Effector CD8-positive, alpha-beta T cell (primary cell): ENCODE results near the gene MUC6.

Experiments
- DNase-seq: peaks from one replicate; lab custom pipeline; 2025; lab: John Stamatoyannopoulos, UW

MUC6 gene

GRCh38 chr11:1073261-1073724, 36.8 kb upstream of the MUC6 start:
- DNase-seq = no peak

DNA sequence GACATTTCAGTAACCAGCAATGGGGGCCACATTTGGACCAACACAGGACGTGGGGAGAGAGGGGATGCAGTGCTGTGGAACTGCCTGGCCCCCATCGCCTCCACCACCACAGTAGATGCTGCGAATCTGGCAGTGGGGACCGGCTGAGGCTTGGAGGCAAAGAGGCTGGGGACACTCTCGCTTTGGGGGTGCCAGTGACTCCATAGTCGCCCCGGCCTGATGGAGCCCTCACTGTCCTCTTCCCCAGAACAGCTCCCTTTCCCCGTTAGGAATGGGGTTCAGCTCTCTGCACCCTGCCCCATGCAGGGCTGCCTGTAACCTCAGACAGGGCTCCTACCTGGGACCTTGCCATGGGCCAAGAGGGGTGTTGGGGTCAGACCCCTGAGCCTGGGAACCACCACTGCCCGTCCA, 36.3 kb upstream of the MUC6 start:
- DNase-seq = no peak

DNA sequence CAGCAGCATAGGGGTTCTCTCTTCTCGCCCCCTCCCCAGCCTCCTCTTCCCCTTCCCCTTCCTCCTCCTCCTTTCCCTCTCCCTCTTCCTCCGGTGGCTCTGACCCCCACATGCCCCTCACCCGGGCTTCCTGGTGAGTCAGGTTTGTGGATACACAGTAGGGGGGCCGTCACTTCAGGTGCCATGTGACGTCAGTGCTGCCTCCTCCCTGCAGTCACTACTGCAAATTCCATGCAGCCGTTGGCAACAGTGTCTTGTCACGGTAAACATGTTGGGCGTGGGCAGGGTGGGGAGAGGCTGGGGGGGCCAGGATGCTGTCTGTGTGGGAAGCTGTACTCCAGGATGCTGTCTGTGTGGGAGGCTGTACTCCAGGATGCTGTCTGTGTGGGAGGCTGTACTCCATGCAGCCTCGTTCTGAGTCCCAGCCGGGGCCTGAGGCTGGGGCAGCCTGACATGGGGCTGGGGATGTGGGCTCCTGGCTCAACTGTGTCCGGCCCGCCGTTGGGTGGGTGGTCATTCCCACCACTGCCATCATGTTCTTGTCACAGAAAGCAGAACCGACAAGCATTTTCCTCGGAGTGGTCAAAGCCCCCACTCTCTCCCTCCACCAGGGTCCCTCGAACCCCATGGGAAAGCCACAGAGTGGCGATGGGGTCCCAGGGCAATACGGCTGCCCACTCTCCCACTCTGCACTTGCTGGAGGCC, 35.8 kb upstream of the MUC6 start:
- no peak for DNase-seq

GRCh38 chr11:1071571-1072115, 35.1 kb upstream of the MUC6 start:
- no peak for DNase-seq

DNA sequence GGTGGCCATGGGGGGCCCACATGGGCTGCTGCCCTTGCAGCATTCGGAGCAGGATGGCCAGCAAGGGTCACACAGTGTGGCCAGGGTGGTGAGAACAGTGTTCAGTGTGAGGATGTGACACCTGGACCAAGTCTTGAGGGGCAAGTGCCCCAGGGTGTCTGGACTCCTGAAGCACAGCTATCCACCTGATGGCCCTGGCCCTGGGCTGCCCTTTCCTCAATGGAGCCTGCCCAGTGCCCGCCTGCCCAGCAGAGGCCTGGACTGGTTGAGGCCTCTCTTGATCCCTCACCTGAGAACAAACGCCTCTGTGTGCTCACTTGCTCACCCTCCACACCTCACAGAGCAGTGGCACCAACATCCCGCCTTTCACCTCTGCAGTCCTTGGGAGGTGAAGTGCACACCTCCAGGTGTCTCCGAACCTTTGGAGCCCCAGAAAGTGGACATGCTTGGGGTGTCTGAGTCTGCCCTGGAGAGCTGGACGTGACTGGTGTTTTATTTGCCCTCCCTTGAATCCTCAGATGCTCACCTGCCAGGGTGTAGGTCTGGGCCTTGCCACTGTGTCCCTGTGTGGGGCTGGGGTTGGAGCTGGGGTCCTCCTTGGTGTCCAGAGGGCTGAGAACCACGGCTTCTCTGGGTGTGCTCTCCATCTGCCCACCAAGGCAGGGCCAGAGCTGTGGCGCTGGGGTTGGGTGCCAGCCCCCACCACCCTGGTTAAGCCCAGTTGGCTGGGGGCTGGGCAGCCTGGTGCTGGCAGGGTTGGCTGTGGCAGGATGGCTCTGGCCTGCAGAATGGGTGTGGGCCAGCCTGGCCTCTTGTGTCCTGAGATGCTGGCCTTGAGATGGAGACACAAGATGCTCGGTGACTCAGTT, 34.3 kb upstream of the MUC6 start:
- DNase-seq = no peak

- DNase-seq = no peak
These were observed 33.2 kb upstream of the MUC6 start for GRCh38 chr11:1069740-1070139.

DNA sequence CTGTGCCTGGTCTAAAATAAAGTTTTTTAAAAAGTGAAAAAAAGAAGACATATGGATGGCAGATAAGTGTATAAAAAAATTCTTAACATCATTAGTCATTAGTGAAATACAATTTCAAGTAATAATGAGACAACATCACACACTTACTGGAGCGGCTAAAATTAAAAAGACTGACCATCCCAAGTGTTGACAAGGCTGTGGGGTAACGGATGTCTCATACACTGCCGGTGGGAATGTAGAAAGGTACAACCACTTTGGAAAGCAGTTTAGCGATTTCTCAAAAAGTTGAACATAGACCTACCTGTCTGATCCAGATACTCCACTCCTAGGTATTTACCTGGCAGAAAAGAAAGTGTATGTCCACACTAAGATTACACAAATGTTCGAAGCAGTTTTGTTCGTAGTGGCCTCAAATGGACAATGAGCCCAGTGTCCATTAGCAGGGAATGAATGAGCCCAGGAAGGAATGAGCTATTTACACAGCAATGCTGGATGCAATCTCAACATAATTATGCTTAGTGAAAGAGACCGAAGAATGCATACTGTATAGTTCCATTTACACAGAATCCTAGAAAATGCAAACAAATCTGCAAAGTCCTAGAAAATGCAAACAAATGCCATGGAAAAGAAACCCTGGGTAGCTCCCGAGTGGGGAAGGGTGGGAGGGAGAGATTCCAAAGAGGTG, 31.4 kb upstream of the MUC6 start:
- no peak for DNase-seq

DNA sequence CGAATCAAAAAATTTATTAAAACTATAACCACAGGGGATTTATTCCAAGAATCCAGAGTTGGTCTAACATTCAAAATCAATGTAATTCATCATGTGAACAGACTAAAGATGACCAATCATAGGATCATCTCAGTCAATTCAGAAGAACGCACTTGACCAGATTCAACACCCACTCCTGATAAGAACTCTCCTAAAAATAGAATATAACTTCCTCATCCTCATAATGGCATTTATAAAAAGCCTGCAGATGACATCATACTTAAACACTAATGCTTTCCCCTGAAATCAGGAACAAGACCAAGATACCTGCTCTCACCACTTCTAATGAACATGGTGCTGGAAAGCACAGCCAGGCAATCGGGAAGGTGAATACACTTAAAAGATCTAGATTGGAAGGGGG, 27.6 kb upstream of the MUC6 start:
- no peak for DNase-seq

- DNase-seq = no peak
These were observed 25.7 kb upstream of the MUC6 start for GRCh38 chr11:1062075-1062820.

- no peak for DNase-seq
These were observed 24.5 kb upstream of the MUC6 start for GRCh38 chr11:1060852-1061616.

DNA sequence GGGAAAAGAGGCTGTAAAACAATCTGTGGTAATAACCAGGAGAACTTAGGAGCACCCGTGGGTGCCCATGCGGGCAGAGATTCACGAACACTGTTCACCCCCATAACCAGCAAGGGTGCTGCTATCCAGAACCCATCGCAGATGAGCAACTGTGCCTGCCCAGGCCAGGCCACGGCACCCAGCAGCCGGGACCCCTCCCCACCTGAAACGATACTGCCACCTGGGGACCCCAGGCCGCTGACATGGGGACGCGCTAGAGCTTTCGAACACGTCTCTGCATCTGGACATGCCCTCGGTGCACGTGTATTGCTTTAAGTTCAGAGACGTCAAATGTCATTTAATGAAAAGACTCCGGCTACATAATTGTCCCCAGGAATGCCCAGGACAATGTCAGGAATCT, 23.9 kb upstream of the MUC6 start:
- no peak for DNase-seq

GRCh38 chr11:1059759-1060158, 23.2 kb upstream of the MUC6 start:
- no peak for DNase-seq

GRCh38 chr11:1057806-1058205, 21.3 kb upstream of the MUC6 start:
- no peak for DNase-seq

DNA sequence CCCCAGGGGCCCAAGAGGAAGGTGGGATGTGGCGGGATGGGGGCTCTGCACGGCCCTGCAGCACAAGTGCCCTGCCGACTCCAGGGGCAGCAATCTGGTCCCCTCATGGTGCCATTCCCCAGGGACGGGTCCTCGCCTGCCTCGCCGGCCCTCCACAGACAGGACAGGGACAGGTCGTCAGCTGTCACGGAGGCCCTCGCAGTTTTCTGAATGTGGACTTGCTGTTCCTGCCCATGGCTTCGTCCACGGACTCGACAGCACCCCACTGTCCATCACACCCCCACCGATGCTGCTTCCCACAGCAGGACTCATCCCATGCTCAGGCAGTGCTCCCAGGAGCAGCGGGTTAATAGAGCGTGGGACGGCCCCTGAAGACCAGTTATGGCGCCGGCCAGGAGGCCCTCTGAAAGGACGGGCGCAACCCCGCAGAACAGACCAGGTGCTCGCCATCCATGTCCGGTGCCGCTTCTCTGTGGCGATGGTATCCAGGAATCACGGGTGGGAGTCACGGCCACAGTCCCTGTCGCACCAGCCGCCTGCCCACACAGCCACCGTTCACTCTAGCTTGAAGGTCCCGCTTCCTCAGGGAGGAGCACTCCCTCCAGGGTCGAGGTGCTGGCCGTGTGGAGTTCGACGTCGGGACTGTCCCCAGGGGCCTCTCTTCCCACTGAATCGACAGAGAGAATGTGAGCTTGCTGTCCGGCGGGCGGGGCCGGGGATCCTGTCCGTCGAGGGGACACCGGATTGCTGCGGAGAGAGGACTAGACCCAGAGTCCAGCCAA, 19.7 kb upstream of the MUC6 start:
- no peak for DNase-seq

DNA sequence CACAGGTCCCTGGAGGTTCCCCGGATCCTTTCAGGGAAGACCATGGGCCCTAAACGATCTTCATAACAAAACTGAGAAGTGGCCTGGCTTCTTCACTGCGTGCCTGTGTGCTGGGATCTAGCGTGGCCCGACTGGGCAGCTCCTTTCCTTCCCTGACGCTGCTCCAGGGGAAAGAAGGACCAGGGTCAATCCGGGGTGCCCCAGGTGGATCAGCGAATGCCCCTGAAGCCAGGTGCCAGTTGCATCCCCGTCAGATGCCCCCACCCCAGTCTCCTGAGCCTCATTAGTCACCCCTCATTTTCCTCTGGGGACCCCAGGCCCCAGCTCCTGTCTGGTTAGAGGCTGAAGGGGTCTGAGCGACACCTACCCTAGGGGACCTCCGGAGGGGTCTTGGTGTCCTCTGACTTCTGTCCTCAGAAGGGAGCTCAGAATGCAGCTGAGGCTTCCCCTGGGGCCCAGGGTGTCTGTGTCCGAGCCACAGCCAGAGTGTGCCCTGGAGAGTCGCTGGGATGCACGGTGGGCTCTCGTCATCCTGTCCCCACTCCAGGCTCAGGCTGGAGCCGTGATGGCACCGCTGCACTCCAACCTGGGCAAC, 18.7 kb upstream of the MUC6 start:
- no peak for DNase-seq

DNA sequence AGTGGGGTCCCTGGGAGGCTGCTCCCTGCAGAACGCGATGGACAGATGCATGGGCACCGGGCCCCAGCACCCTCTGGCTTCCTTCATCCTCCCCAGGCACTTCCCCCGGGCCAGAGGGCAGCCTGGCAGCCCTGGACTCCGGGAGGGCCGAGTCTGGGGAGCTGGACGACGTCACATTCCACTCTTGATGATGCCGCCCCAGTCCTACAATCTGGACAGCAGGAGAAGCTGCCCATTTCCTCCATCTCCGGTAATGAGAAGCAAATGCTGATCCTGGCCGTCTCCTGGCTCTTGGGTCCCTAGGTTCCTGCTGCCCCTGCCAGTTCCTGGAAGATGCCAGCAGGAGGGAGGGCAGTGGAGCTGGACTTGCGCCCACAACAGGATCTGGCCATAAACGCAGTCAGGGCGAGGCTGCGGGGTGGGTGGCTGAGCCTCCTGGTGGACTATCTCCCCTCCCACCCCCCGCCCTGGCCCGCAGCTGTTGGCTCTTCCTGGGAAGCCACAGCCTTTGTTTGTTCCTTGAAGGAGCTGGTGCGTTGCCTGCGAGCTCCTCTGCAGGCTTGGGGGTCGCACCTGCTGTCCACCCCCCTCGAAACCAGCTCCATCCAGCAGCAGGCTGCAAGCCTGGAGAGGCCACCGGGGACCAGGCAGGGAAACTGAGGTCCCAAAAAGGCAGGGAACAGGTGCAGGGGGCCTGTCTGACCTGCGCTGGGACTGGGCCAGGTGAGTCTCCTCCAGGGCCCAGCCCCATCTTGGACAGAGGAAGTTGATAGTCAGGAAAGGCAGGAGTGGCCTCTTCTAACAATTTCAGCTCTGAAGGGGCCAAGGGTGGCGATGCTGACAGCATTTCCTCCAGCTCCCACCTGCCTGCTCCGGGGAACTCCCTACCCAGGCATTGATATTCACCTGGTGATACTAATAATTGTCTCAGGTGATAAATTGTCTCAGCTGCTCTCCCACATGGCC, 17.9 kb upstream of the MUC6 start:
- no peak for DNase-seq

DNA sequence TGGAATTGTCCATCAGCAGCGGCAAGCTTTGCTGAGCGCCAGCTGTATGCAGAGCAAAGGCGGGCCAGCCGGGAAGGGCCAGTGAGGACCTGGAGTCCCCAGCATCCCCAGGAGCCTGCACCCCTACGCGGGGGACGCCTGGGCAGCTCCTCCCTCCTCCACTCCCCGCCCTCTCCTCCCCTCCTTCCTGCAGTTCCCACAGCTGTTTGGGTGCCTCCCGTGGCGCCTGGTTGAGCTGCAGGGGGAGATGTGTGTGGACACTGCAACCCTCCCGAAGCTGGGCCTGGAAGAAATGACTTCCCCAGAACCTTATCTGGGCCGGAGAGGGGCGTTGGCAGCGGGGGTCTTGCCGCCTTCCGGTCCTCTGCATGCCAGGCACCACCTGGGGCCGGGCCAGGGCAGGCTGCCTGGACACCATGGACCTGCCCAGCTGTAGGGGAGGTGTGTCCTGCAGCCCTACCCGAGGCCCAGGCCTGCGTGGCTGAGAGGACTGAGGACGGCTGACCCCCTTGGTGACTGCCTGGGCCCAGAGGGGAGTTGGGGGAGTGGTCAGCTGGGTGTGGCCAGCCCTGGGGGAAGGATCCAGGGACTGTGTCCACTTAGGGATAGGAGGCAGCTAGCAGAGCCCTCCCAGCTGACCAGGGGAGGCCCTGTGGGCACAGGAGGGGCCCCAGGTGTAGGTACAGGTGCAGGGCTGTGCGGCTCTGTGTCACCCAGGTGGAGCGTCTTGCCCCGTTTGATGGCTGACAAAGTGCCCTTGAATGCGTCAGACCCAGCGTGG, 16.8 kb upstream of the MUC6 start:
- no peak for DNase-seq
